ENCODE results near the gene NPFF. TPM values are rescaled to one million over a fixed set of nuclear protein-coding genes. Genes with fewer than 3 reads are reported as not detected.
A peak's percentile ranks its signal among the peaks of the same experiment; 100 is the strongest.
"Not testable (repeated sequence)": the region's sequence is repeated elsewhere in the genome, so short reads cannot be mapped to it uniquely, and the experiment has no call there.

Gene NPFF
- total RNA-seq, 1 experiment from 2014 or later: not detected

DNA sequence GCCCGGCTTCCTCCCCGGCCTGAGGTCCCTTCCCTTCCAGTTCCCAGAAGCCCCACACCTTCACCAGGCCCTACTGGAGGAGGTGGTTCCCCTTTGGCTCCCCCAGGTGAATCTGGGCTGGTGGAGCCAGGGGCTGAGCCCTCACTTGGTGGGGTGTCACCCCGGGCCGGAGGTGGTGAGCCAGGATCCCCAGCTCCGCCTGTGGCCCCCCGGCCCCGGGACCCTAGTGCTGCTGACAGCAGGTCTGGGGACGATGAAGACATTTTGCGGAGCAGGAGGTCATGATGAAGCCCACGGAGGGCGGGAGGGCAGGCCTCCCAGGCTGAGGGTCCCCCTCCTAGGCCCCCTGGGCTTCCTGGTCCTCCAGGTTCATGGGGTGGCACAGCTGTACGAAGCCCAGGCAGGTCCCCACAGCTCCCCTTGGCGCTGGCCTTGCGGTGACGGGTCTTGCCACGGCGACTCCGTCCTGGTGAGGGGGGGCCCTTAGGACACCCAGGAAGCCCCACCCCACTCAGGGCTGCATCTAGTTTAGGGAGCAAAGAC lies 24.6 kb downstream of the NPFF start:
- H3F3A ChIP-seq (ENCODE audit: insufficient read depth, low read depth): peaks cover 75% of the 10 kb centered on the region
- no peaks in the 10 kb centered on the region for H3K4me1 ChIP-seq (replicated peaks; ENCODE audit: insufficient read depth)
- intact Hi-C loops (cut with micrococcal nuclease; ENCODE audit: unreplicated experiment): no loop called here
- peaks cover 22% of the 10 kb centered on the region for H3K36me3 ChIP-seq (ENCODE audit: low read depth)
- no peak overlapping the region for H2AFZ ChIP-seq
- DNase-seq: no peak
- H3K79me2 ChIP-seq (ENCODE audit: low read depth): peaks cover 12% of the 10 kb centered on the region
- no peaks in the 10 kb centered on the region for H3K9me3 ChIP-seq (ENCODE audit: insufficient read depth, low read depth)
- H3K27me3 ChIP-seq (ENCODE audit: insufficient read depth, low read depth): no peaks in the 10 kb centered on the region
- H3K27ac ChIP-seq: no peak overlapping the region
- no TSS peak for BruUV-seq (replicated peaks)
- H3K4me3 ChIP-seq: no peak overlapping the region
- no peak overlapping the region for H3K4me2 ChIP-seq
- TF ChIP-seq, protein P1, sequence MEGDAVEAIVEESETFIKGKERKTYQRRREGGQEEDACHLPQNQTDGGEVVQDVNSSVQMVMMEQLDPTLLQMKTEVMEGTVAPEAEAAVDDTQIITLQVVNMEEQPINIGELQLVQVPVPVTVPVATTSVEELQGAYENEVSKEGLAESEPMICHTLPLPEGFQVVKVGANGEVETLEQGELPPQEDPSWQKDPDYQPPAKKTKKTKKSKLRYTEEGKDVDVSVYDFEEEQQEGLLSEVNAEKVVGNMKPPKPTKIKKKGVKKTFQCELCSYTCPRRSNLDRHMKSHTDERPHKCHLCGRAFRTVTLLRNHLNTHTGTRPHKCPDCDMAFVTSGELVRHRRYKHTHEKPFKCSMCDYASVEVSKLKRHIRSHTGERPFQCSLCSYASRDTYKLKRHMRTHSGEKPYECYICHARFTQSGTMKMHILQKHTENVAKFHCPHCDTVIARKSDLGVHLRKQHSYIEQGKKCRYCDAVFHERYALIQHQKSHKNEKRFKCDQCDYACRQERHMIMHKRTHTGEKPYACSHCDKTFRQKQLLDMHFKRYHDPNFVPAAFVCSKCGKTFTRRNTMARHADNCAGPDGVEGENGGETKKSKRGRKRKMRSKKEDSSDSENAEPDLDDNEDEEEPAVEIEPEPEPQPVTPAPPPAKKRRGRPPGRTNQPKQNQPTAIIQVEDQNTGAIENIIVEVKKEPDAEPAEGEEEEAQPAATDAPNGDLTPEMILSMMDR (conservative IDR thresholded peaks at IDR 0.05): no peak
- no peak for TF ChIP-seq EZH2 (IDR thresholded peaks at IDR 0.05; ENCODE audit: low read depth)
- ChIA-PET CTCF (no interaction called here), POLR2A (ENCODE audit: unreplicated experiment) (interaction anchor here (0.6 kb wide), 1 partner anchor 28 kb away, joined by 5 read pairs; no protein-coding TSS in a partner anchor)
- H3K9me2 ChIP-seq (ENCODE audit: insufficient read depth): no peaks in the 10 kb centered on the region
- peaks cover 52% of the 10 kb centered on the region for H4K20me1 ChIP-seq (ENCODE audit: insufficient read depth)

DNA sequence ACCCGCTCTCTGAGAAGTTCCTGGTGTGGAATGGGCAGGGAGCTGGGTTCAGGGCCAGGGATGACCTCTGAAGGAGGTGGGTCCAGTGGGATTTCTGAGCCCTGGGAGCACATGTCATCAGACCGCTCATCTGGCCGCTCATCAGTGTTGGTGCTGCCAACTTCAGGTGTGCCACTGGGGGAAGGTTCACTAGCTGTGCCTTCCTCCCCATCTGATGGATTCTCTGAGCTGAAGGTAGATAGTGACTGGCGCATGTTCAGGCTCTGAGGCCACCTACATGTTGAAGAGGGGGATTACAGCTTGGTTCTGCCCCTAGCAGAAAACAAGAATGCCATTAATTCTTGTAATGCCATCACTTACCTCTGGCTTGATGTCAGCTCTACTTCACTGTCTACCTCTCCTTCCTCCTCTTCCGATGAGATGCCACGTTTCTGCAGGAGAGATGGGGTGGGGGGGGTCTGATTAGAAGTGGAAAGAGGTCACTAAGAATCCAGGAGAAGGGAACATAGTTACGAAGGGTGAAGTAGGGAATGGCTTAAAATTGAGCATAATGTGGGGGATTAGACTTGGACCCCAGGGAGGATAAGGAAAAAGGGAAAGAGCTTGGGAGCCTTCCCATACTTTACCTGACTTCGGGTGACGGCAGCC lies 25.2 kb downstream of the NPFF start:
- H3K79me2 ChIP-seq (ENCODE audit: low read depth): peaks cover 13% of the 10 kb centered on the region
- H3K9me3 ChIP-seq (ENCODE audit: insufficient read depth, low read depth): no peaks in the 10 kb centered on the region
- H3F3A ChIP-seq (ENCODE audit: insufficient read depth, low read depth): peaks cover 82% of the 10 kb centered on the region
- peaks cover 58% of the 10 kb centered on the region for H4K20me1 ChIP-seq (ENCODE audit: insufficient read depth)
- ChIA-PET POLR2A (ENCODE audit: unreplicated experiment) (interaction anchor here (0.6 kb wide), 2 partner anchors 19 to 27 kb away, joined by 5 to 6 read pairs; partner anchors contain the start of gene TARBP2), CTCF (interaction anchor here (1.4 kb wide), 1 partner anchor 27 kb away, joined by 4 read pairs; no protein-coding TSS in a partner anchor)
- H3K9me2 ChIP-seq (ENCODE audit: insufficient read depth): no peaks in the 10 kb centered on the region
- H3K27ac ChIP-seq: no peak overlapping the region
- no peaks in the 10 kb centered on the region for H3K27me3 ChIP-seq (ENCODE audit: insufficient read depth, low read depth)
- intact Hi-C loops (cut with micrococcal nuclease; ENCODE audit: unreplicated experiment): no loop called here
- no peaks in the 10 kb centered on the region for H3K4me1 ChIP-seq (replicated peaks; ENCODE audit: insufficient read depth)
- no peak overlapping the region for H3K4me2 ChIP-seq
- TF ChIP-seq EZH2 (IDR thresholded peaks at IDR 0.05; ENCODE audit: low read depth): no peak
- TF ChIP-seq, protein P1 (conservative IDR thresholded peaks at IDR 0.05): peak; percentile 41; the same call in 1 of the 2 replicates
- no peak overlapping the region for H3K4me3 ChIP-seq
- peaks cover 26% of the 10 kb centered on the region for H3K36me3 ChIP-seq (ENCODE audit: low read depth)
- peak in 1 of 2 experiments; percentile 48 for DNase-seq
- no TSS peak for BruUV-seq (replicated peaks)
- H2AFZ ChIP-seq: no peak overlapping the region

DNA sequence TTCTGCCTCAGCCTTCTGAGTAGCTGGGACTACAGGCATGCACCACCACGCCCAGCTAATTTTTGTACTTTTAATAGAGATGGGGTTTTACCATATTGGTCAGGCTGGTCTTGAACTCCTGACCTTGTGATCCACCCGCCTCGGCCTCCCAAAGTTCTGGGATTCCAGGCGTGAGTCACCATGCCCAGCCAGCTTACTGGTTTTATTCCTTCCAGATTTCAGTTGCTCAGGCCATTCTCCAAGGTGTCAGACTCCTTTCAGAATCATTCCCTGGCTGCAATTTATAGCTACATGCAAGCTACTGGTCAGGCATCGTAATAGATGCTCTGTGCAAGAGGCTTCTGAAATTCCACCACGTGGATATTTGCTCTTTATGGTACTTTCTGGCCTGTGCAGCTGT lies 25.8 kb downstream of the NPFF start:
- H2AFZ ChIP-seq; H3K9me2 ChIP-seq (ENCODE audit: insufficient read depth); H3K4me2 ChIP-seq; H3K27ac ChIP-seq; H3K4me3 ChIP-seq; DNase-seq; H3K27me3 ChIP-seq (ENCODE audit: insufficient read depth, low read depth); H3K4me1 ChIP-seq (replicated peaks; ENCODE audit: insufficient read depth); BruUV-seq (replicated peaks); H3K9me3 ChIP-seq (ENCODE audit: insufficient read depth, low read depth); intact Hi-C loops (cut with micrococcal nuclease; ENCODE audit: unreplicated experiment): not testable (repeated sequence)
- peaks cover 64% of the 10 kb centered on the region for H4K20me1 ChIP-seq (ENCODE audit: insufficient read depth)
- H3K79me2 ChIP-seq (ENCODE audit: low read depth): peaks cover 16% of the 10 kb centered on the region
- H3K36me3 ChIP-seq (ENCODE audit: low read depth): peaks cover 27% of the 10 kb centered on the region
- POLR2A ChIA-PET (ENCODE audit: unreplicated experiment): interaction anchor here (0.6 kb wide), 1 partner anchor 20 kb away, joined by 6 read pairs; the partner anchor contains the start of gene TARBP2
- CTCF ChIA-PET: interaction anchor here (1.4 kb wide), 1 partner anchor 27 kb away, joined by 4 read pairs; no protein-coding TSS in a partner anchor
- peaks cover 88% of the 10 kb centered on the region for H3F3A ChIP-seq (ENCODE audit: insufficient read depth, low read depth)

All from PC-9 (cell line).